Measurements from ENCODE around the gene TNFRSF1A.
A peak's percentile ranks its signal among the peaks of the same experiment; 100 is the strongest.

Gene TNFRSF1A

GRCh38 chr12:6336889-6337853 is 4.7 kb downstream of the TNFRSF1A start:
- DNase-seq (ENCODE audit: low read depth): no peak

- no peak for DNase-seq (ENCODE audit: low read depth)
Observed at GRCh38 chr12:6336079-6336888, 5.6 kb downstream of the TNFRSF1A start.

GRCh38 chr12:6335451-6336078 is 6.3 kb downstream of the TNFRSF1A start:
- peak; percentile 73 for DNase-seq (ENCODE audit: low read depth)

DNA sequence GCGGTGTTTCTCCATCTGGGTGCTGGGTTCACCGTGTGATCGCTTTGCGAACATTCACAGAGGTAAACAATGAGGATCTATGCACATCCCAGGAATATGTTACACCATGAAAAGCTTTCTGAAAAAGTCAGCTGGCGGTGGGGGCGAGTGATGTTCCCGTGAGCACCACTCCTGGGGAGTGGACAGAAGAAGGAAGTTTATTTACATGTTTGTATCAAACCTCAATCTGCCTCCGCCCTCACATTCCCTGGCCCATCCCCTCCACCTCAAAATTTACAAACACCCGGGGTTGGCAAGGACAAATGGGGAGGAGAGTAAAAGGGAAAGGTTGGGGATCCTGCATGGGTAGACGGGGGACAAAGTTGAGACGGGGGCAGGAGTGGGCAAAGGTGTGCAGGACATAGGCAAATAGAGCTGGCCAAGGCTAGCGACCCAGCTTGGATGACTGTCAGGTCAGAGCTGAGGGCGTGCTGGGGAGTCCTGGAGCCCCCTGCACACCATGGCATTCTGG is 6.9 kb downstream of the TNFRSF1A start:
- DNase-seq (ENCODE audit: low read depth): no peak

DNA sequence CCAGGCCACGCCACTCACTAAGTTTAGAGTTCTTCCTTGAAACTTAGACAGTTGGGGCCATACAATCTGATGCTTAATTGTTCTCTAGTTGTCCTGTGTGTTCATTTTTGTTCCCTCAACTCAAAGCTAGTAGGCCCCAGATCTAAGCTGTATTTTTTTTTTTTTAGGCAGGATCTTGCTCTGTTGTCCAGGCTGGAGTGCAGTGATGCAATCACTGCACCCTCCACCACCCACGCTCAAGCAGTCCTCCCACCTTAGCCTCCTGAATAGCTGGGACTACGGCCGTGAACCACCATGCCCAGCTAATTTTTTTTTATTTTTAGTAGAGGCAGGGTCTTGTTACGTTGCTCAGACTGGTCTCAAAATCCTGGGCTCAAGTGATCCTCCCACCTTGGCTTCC is 7.5 kb downstream of the TNFRSF1A start:
- no peak for DNase-seq (ENCODE audit: low read depth)

GRCh38 chr12:6333566-6333965 is 8.3 kb downstream of the TNFRSF1A start:
- DNase-seq (ENCODE audit: low read depth): no peak

DNA sequence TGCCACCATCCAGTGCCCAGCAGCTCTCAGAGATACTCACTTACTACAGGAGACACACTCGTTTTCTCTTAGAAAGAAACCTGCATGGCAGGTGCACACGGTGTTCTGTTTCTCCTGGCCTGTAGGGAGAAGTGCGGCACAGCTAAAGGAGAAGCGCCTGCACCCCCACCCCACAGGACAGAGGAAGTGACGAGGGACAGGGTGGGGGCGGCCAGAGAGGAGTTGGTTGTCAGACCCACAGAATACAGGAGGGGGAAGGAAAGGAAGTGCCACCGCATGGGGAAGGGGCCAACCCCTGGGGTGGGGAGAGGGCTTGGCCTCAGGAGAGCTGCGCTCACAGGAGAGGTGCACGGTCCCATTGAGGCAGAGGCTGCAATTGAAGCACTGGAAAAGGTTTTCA is 8.8 kb downstream of the TNFRSF1A start:
- no peak for DNase-seq (ENCODE audit: low read depth)

- no peak for DNase-seq (ENCODE audit: low read depth)
Observed at GRCh38 chr12:6332459-6332858, 9.4 kb downstream of the TNFRSF1A start.

DNA sequence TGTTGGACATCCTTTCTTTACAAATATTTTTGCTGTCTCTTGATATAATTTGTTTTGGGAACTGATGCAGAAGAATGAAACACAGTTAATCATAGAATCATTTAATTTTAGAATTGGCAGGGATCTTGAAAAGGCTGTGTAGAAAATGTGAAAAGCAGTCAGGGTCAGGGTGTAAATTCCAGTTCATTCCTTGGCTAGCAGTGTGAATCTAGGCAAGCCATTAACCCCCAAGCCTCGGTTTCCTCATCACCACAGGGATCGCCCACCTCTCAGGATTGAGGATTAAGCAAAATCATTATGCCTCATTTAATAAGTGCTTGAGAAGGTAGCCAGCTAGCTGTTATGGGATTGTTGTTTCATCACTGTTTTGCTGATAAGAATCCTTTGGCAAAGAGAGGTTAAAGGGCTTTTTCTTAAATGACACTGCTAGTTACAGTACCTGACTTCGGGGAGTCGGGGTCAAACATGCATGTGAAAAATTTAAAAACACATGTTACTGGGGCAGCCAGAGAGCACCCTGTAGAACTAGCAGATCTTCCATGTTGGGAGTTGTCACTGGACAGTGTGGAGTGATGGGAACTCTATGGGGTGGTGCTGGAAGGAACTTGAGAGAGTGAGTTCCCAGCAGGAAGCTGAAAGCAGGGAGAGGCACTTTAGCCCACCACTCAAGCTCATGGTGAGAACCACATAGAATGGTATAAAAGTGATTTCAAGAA is 10.7 kb downstream of the TNFRSF1A start:
- DNase-seq (ENCODE audit: low read depth): no peak

GRCh38 chr12:6330192-6330591 is 11.7 kb downstream of the TNFRSF1A start:
- no peak for DNase-seq (ENCODE audit: low read depth)

GRCh38 chr12:6329703-6330064 is 12.2 kb downstream of the TNFRSF1A start:
- no peak for DNase-seq (ENCODE audit: low read depth)

- DNase-seq (ENCODE audit: low read depth): no peak
Observed at GRCh38 chr12:6328945-6329702, 12.8 kb downstream of the TNFRSF1A start.

DNA sequence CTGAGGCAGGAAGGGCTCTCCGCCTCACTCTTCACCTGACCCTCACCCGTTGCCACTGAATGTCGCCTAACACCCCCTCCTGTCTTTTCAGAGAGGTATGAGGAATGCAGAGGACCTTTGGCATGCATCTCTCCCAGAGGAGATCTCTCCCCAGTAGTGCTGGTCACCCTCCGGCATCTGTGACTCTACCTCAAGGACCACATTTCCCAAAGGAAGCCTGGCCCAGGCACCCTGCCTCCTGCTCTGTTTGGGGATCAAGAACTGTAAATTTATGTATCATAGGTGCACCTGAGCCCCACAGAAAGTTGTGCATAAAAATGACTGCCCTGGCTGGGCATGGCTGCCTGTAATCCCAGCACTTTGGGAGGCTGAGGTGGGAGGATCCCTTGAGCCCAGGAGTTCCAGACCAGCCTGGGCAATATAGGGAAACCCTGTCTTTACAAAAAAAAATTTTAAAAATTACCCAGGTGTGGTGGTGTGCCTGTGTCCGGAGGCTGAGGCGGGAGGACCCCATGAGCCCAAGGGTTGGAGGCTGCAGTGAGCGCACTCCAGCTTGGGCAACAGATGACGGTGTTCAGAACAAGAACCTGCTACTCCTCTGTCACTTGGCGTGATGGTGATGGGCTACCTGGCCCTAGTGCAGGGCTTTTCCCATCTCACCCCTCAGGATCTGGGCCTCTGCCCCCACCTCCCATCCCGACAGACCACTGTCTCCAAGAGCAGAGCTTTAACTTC is 13.7 kb downstream of the TNFRSF1A start:
- DNase-seq (ENCODE audit: low read depth): no peak

DNA sequence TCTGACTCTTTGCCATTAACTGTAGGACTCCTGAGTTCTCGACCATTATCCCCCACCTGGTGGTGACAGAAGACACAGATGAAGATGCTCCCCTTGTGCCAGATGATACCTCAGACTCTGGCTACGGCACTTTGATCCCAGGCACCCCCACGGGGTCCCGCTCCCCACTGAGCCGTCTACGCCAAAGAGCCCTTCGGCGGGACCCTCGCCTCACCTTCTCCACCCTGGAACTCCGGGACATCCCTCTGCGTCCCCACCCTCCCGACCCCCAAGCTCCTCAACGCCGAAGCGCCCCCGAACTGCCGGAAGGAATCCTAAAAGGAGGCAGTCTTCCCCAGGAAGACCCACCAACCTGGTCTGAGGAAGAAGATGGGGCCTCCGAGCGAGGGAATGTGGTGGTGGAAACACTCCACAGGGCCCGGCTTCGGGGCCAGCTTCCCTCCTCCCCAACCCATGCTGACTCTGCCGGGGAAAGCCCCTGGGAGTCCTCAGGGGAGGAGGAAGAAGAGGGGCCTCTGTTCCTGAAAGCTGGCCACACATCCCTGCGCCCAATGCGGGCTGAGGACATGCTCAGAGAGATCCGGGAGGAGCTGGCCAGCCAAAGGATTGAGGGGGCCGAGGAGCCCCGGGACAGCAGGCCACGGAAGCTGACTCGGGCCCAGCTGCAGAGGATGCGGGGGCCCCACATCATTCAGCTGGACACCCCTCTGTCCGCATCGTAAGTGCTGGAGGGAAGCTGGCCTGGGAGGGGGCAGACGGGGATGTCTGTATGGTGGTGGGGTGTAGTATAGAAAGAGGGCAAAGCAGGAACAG is 14.4 kb downstream of the TNFRSF1A start:
- no peak for DNase-seq (ENCODE audit: low read depth)

DNA sequence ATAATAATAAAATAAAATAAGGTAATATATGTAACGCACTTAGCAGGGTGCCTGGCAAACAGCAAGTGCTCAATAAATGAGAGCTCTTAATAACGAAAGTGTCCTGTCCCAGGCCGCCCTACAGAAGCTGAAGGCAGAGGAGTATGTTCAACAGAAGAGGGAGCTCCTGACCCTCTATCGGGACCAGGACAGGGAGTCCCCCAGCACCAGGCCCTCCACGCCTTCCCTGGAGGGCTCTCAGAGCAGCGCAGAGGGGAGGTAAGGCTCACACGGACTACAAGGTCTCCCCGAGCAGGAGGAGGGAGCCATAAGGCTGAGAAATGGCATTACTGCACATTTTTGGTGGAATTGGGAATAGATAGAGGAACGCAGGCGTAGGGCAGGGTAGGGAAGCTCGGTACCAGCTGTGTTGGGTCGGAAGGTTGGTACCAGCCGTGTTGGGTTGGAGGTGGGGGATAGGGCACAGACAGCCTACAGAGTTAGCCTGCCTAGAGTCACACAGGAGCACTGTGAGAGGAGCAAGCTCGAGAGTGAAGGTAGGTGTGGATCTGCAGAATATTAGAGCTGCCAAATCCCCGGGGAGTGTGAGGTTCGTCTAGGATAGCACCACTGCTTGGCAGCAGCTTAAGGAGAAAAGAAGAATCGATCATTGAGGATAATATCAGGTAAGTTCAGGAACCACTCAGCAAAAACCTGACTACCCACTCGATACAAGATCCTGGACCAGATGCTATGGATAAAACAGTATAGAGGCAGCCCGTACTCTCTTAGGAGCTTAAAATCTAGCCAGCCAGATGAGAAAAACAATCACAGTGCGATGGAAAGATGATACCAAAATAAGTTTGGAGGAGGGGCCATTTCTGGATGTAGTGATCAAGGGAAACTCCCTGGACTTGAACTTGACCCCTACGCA is 15.3 kb downstream of the TNFRSF1A start:
- no peak for DNase-seq (ENCODE audit: low read depth)

- DNase-seq (ENCODE audit: low read depth): no peak
Observed at GRCh38 chr12:6324936-6325750, 16.7 kb downstream of the TNFRSF1A start.

GRCh38 chr12:6323995-6324711 is 17.7 kb downstream of the TNFRSF1A start:
- DNase-seq (ENCODE audit: low read depth): no peak

All from stimulated activated CD8-positive, alpha-beta memory T cell treated with anti-CD3 and anti-CD28 coated beads, Interleukin-7, amount 100 ng/mL, for 24 hours (primary cell).